ENCODE data around the gene FANCL.
"Not testable (repeated sequence)": the region's sequence is repeated elsewhere in the genome, so short reads cannot be mapped to it uniquely, and the experiment has no call there.

The FANCL gene

GRCh38 chr2:58240670-58241545, at the start of gene FANCL:
FANCL (minus strand) TSS chr2:58241325; CDS start chr2:58241313, 12 bp downstream.
- peak; percentile 89 for DNase-seq

GRCh38 chr2:58289029-58289428, 47.9 kb upstream of the FANCL start:
- no peak for DNase-seq

GRCh38 chr2:58283931-58284330, 42.8 kb upstream of the FANCL start:
- no peak for DNase-seq

GRCh38 chr2:58275144-58275543, 34.0 kb upstream of the FANCL start:
- not testable (repeated sequence) for DNase-seq

- no peak for DNase-seq
Measured at GRCh38 chr2:58271826-58272225, 30.7 kb upstream of the FANCL start.

GRCh38 chr2:58268685-58269084, 27.6 kb upstream of the FANCL start:
- DNase-seq: no peak

GRCh38 chr2:58266211-58266610, 25.1 kb upstream of the FANCL start:
- DNase-seq: no peak

GRCh38 chr2:58261209-58261608, 20.1 kb upstream of the FANCL start:
- no peak for DNase-seq

- DNase-seq: not testable (repeated sequence)
Measured at GRCh38 chr2:58258456-58258855, 17.3 kb upstream of the FANCL start.

GRCh38 chr2:58251331-58252201, 10.4 kb upstream of the FANCL start:
- DNase-seq: not testable (repeated sequence)

- DNase-seq: no peak
Measured at GRCh38 chr2:58241546-58241864, 380 bp upstream of the FANCL start.

- DNase-seq: peak; percentile 18
Measured at GRCh38 chr2:58239243-58239925, 1.7 kb downstream of the FANCL start.

GRCh38 chr2:58237741-58238140, 3.4 kb downstream of the FANCL start:
- no peak for DNase-seq

GRCh38 chr2:58235984-58236383, 5.1 kb downstream of the FANCL start:
- DNase-seq: no peak

- no peak for DNase-seq
Measured at GRCh38 chr2:58235170-58235569, 6.0 kb downstream of the FANCL start.

- no peak for DNase-seq
Measured at GRCh38 chr2:58228299-58228698, 12.8 kb downstream of the FANCL start.

GRCh38 chr2:58227171-58227917, 13.8 kb downstream of the FANCL start:
- DNase-seq: no peak

- DNase-seq: no peak
Measured at GRCh38 chr2:58221909-58222308, 19.2 kb downstream of the FANCL start.

GRCh38 chr2:58215429-58215828, 25.7 kb downstream of the FANCL start:
- no peak for DNase-seq

GRCh38 chr2:58210951-58211568, 30.1 kb downstream of the FANCL start:
- not testable (repeated sequence) for DNase-seq

GRCh38 chr2:58207189-58207588, 33.9 kb downstream of the FANCL start:
- no peak for DNase-seq

- DNase-seq: no peak
Measured at GRCh38 chr2:58206785-58207184, 34.3 kb downstream of the FANCL start.

Measured in suppressor macrophage treated with lipopolysaccharide for 4 hours (primary cell).